Neural progenitor cell (in vitro differentiated cells): Measurements from ENCODE around the gene CHDH. TPM values are rescaled to one million over a fixed set of nuclear protein-coding genes. Genes with fewer than 3 reads are reported as not detected.

Experiments used
- DNase-seq: peaks from one replicate; pipeline ENCODE4 v3.0.0-alpha.2; 2016; ENCODE audit warnings: low spot score
- H2AFZ ChIP-seq: fragments of 200-600 bp; sonication (generic); replicated peaks from 2 replicates; pipeline ENCODE4 v1.6.1; 2016; ENCODE audit warnings: antibody characterized with exemption
- H3F3A ChIP-seq: fragments of 200-600 bp; sonication (generic); 2 replicates; pipeline ENCODE4 v1.6.1; 2016; ENCODE audit warnings: antibody characterized with exemption, low read depth
- H3K27ac ChIP-seq: fragments of 200-600 bp; sonication (generic); 2 replicates; pipeline ENCODE4 v1.5.1; 2016; ENCODE audit warnings: mild to moderate bottlenecking
- H3K27me3 ChIP-seq: fragments of 200-600 bp; sonication (generic); 2 replicates; pipeline ENCODE4 v1.6.1; 2016; ENCODE audit warnings: mild to moderate bottlenecking, moderate library complexity
- H3K36me3 ChIP-seq: fragments of 200-600 bp; sonication (generic); 2 replicates; pipeline ENCODE4 v1.5.1; 2016
- H3K4me1 ChIP-seq: fragments of 200-600 bp; sonication (generic); 2 replicates; pipeline ENCODE4 v1.6.1; 2016; ENCODE audit warnings: mixed run types
- H3K4me2 ChIP-seq: fragments of 200-600 bp; sonication (generic); 2 replicates; pipeline ENCODE4 v1.6.1; 2016
- H3K4me3 ChIP-seq: fragments of 200-600 bp; sonication (generic); 2 replicates; pipeline ENCODE4 v1.5.1; 2016
- H3K79me2 ChIP-seq: fragments of 200-600 bp; sonication (generic); 2 replicates; pipeline ENCODE4 v1.6.1; 2016; ENCODE audit warnings: low read depth
- H3K9ac ChIP-seq: fragments of 200-600 bp; sonication (generic); 2 replicates; pipeline ENCODE4 v1.6.1; 2016
- H3K9me3 ChIP-seq: fragments of 200-600 bp; sonication (generic); 2 replicates; pipeline ENCODE4 v1.5.1; 2016; ENCODE audit warnings: low read depth
- H4K20me1 ChIP-seq: fragments of 200-600 bp; sonication (generic); 2 replicates; pipeline ENCODE4 v1.6.1; 2016; ENCODE audit warnings: low read depth
- H3K27ac Mint-ChIP-seq: 3 replicates; pipeline ENCODE4 v1.8.0; 2021; ENCODE audit warnings: mixed read lengths
- H3K27me3 Mint-ChIP-seq: 2 replicates; pipeline ENCODE4 v1.8.0; 2022; ENCODE audit warnings: low read depth, mild to moderate bottlenecking, inconsistent platforms, moderate library complexity, mixed read lengths; ENCODE audit not compliant: insufficient read depth
- H3K36me3 Mint-ChIP-seq: 3 replicates; pipeline ENCODE4 v1.8.0; 2021; ENCODE audit warnings: mixed read lengths
- H3K4me1 Mint-ChIP-seq: 3 replicates; pipeline ENCODE4 v1.8.0; 2021; ENCODE audit warnings: mixed read lengths
- H3K4me3 Mint-ChIP-seq: 3 replicates; pipeline ENCODE4 v1.8.0; 2021; ENCODE audit warnings: mild to moderate bottlenecking, moderate library complexity, mixed read lengths
- H3K9me3 Mint-ChIP-seq: 3 replicates; pipeline ENCODE4 v1.8.0; 2020; ENCODE audit warnings: mixed read lengths
- CTCF ChIP-seq: fragments of 200-600 bp; sonication (generic); IDR thresholded peaks from 2 replicates; pipeline ENCODE4 v1.5.1; 2017; ENCODE audit warnings: antibody characterized with exemption, mild to moderate bottlenecking
- EZH2 ChIP-seq: fragments of 200-600 bp; sonication (generic); IDR thresholded peaks from 2 replicates; pipeline ENCODE4 v1.6.1; 2017; ENCODE audit warnings: antibody characterized with exemption, mild to moderate bottlenecking, moderate library complexity
- EZH2phosphoT487 ChIP-seq: fragments of 200-600 bp; sonication (generic); IDR thresholded peaks from 2 replicates; pipeline ENCODE4 v1.6.1; 2017; ENCODE audit warnings: antibody characterized with exemption
- total RNA-seq: library from RNA; depleted of rRNA; stranded (reverse); fragments of >200 nt; gene quantifications from 2 replicates; pipeline ENCODE4 v1.2.3, GENCODE V29; 2015; ENCODE audit warnings: low replicate concordance

The CHDH gene
- total RNA-seq, 1 donor from 2014 or later = 1.5 TPM

- Histone ChIP-seq H2AFZ (no peak overlapping the region), H3K79me2 (no peaks in the 10 kb centered on the region), H3K4me2 (no peak overlapping the region), H3K36me3 (no peaks in the 10 kb centered on the region), H3K9ac (no peak overlapping the region), H3K4me3 (no peak overlapping the region), H3F3A (no peaks in the 10 kb centered on the region), H3K9me3 (no peaks in the 10 kb centered on the region), H3K4me1 (no peaks in the 10 kb centered on the region), H3K27ac (no peak overlapping the region), H4K20me1 (peaks cover 4% of the 10 kb centered on the region), H3K27me3 (no peaks in the 10 kb centered on the region)
- no peak for TF ChIP-seq CTCF
- no peak for TF ChIP-seq EZH2
- no peak for TF ChIP-seq EZH2phosphoT487
- Mint-ChIP-seq H3K27me3 (peaks cover 3% of the 10 kb centered on the region), H3K4me3 (no peak overlapping the region), H3K27ac (no peak overlapping the region), H3K36me3 (peaks cover 3% of the 10 kb centered on the region), H3K4me1 (peaks cover 6% of the 10 kb centered on the region), H3K9me3 (no peaks in the 10 kb centered on the region)
- DNase-seq = no peak
Measured at GRCh38 chr3:53828581-53828980, 17.6 kb downstream of the CHDH start.

DNA sequence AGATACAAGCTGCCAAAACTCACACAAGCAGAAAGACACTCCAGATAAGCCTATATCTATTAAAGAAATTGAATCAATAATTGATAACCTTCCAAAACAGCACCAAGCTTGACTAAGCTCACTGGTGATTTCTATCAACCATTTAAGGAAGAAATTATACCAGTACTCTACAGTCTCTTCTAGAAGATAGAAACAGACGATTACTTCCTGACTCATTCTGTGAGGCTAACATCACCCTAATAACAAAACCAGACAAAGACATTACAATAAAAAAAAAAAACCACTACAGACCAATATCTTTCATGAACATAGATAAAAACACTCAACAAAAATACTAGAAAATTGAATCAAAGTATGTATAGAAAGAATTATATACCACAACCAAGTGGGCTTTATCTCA lies 20.2 kb downstream of the CHDH start:
- Mint-ChIP-seq H3K9me3 (no peaks in the 10 kb centered on the region), H3K27me3 (peaks cover 3% of the 10 kb centered on the region), H3K36me3 (peaks cover 3% of the 10 kb centered on the region), H3K4me1 (peaks cover 13% of the 10 kb centered on the region), H3K27ac (no peak overlapping the region), H3K4me3 (no peak overlapping the region)
- TF ChIP-seq CTCF = no peak
- TF ChIP-seq EZH2 = no peak
- TF ChIP-seq EZH2phosphoT487 = no peak
- Histone ChIP-seq H3K4me2 (no peak overlapping the region), H3K4me1 (no peaks in the 10 kb centered on the region), H3K9ac (no peak overlapping the region), H3K36me3 (no peaks in the 10 kb centered on the region), H3K4me3 (no peak overlapping the region), H3K27ac (no peak overlapping the region), H2AFZ (no peak overlapping the region), H3K79me2 (no peaks in the 10 kb centered on the region), H3F3A (no peaks in the 10 kb centered on the region), H3K27me3 (no peaks in the 10 kb centered on the region), H3K9me3 (no peaks in the 10 kb centered on the region), H4K20me1 (peaks cover 4% of the 10 kb centered on the region)
- no peak for DNase-seq

DNA sequence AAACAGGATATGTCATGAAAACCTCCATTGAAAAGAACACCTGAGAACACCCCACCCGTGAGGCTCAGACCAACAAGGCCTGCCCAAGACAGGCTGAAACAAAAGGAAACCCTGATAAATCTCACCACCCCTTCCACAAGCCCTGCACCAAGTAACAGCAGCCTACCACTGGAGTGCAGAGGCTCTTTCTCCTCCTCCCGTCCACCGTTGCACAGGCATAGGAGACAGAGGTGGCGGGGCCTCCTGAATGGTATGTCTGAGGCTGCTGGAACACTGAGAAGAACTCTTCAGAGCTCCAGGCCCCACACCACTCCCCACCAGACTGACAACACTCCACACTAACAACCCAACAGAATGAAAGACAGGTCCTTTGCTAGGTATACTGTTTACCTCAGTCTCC lies 21.4 kb downstream of the CHDH start:
- H3K9me3 Mint-ChIP-seq = no peaks in the 10 kb centered on the region
- no peaks in the 10 kb centered on the region for H3F3A ChIP-seq

More for the DNA sequence above, 21.4 kb downstream of the CHDH start:
- no peak for TF ChIP-seq CTCF
- TF ChIP-seq EZH2 = no peak
- no peak for TF ChIP-seq EZH2phosphoT487
- DNase-seq = no peak
- no peaks in the 10 kb centered on the region for H3K36me3 ChIP-seq
- no peaks in the 10 kb centered on the region for H3K36me3 Mint-ChIP-seq
- peaks cover 13% of the 10 kb centered on the region for H3K4me1 Mint-ChIP-seq
- H3K9ac ChIP-seq = no peak overlapping the region
- H3K4me3 Mint-ChIP-seq = no peak overlapping the region
- H3K27me3 Mint-ChIP-seq = peaks cover 3% of the 10 kb centered on the region
- no peaks in the 10 kb centered on the region for H3K27me3 ChIP-seq
- no peak overlapping the region for H3K4me2 ChIP-seq
- H3K4me3 ChIP-seq = no peak overlapping the region
- no peak overlapping the region for H3K27ac ChIP-seq
- H3K9me3 ChIP-seq = no peaks in the 10 kb centered on the region
- no peak overlapping the region for H3K27ac Mint-ChIP-seq
- peaks cover 4% of the 10 kb centered on the region for H4K20me1 ChIP-seq
- no peaks in the 10 kb centered on the region for H3K4me1 ChIP-seq
- no peaks in the 10 kb centered on the region for H3K79me2 ChIP-seq
- H2AFZ ChIP-seq = no peak overlapping the region
